CD4-positive, alpha-beta T cell treated with Interleukin-17A for 1 hour (primary cell): ENCODE results near the gene ZNF648.
A peak's percentile ranks its signal among the peaks of the same experiment; 100 is the strongest.
"Not testable (repeated sequence)": the region's sequence is repeated elsewhere in the genome, so short reads cannot be mapped to it uniquely, and the experiment has no call there.

Source experiments
- DNase-seq: peaks from one replicate; pipeline ENCODE4 v3.0.0-alpha.2; 2020

ZNF648 gene, protein sequence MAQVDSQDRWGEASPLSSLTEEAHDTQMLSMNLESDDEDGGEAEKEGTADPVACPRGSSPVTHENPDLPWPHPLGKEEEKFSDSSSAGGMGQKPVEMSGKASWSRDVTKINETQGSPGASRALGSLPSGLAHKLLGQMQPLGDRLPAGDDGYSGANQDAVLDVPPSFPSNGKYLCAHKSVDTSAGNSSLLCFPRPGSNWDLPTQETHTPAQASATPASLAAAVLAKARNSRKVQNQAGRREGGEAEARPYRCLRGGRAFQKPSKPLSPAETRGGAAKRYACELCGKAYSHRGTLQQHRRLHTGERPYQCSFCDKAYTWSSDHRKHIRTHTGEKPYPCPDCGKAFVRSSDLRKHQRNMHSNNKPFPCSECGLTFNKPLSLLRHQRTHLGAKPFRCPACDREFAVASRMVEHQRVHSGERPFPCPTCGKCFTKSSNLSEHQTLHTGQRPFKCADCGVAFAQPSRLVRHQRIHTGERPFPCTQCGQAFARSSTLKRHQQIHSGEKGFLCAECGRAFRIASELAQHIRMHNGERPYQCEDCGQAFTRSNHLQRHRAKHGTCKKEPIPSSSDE

DNA sequence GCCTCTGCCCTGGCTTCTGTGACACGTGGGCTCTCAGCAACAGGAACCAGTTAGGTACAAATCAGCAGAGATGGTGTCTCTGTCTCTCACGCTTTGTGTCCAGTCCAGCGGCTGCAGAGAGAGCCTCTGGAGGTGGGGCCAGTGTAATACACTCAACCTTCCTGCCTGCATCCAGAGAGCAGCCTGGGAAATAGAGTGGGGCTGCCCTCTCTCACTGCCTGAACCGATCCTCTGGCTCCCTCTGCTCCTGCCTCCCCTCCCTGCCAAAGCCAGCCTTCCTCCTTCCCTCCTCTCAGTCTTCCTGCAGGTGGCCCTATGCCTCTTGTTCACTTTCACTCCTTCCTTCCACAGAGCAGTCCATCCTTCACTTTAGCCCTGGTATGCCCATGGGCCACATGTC, at the start of gene ZNF648:
TSS of gene ZNF648 (minus strand) at position 119 of the 400 bp plus-strand sequence. CDS start 3,702 bp downstream, outside the sequence.
- DNase-seq: no peak

DNA sequence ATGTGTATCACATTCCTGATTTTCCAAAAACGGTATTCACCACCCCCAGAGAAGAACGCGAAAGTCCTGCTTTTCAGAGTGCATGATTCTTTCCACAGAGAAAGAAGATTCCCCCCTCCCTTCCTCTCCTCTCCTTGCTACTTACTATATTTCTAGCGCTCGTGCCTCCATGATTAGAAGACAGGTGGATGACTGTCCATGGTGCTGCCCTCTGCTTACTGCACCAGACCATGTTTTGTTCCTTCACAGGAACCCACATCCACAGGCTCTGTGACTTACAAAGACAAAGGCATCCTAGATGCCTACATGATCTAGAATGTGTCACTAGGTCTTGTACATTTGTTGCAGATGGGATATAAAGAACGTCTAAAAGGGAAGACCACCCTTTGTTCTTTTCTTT, 49.1 kb upstream of the ZNF648 start:
- peak; percentile 10 for DNase-seq

DNA sequence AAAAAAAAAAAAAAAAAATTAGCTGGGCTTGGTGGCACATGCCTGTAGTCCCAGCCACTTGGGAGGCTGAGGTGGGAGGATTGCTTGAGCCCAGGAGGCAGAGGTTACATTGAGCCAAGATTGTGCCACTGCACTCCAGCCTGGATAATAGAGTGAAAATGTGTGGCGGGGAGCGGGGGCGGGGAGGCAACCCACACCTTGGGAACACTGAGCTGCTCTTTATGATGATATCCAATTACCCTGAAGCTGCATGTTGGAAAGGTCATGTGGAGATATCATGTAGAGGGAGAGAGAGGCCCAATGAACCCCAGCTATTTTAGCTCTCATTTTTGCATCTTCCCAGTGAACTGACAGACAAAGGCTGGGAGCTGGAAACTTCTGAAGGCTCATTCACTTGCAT, 48.3 kb upstream of the ZNF648 start:
- DNase-seq: no peak

DNA sequence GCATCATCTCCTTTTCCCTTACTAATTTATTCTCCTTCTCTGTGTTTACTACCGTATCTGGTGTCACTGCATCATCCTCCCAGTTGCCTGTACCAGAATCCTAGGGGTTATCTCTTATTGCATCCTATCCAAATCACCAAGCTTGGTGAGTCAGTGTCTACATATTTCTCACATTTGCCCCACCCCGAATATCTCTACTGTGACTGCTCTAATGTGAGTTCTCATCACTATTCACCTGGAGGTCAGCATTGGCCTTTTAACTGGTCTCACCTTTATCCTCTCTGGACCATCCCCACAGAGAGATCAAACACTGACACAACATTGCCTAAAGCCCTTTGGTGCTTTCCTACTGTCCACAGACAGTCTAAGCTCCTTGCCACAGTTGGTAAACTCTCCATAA, 45.7 kb upstream of the ZNF648 start:
- DNase-seq: no peak

DNA sequence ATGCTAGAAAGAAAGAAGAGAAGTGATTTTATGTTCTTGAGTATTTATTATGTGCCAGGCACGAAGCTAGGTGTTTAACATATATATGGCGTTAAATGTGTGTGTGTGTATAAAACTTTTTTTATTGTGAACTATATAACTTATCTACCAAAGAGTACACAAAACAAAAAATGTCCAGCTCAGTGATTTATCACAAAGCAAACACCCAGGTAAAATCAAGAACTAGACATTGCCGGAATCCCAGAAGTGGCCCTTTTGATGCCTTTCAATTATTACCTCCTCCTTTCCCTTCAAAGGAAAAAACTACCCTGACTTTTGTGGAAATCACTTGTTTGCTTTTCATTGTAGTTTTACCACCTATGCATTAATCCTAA, 40.5 kb upstream of the ZNF648 start:
- DNase-seq: no peak

DNA sequence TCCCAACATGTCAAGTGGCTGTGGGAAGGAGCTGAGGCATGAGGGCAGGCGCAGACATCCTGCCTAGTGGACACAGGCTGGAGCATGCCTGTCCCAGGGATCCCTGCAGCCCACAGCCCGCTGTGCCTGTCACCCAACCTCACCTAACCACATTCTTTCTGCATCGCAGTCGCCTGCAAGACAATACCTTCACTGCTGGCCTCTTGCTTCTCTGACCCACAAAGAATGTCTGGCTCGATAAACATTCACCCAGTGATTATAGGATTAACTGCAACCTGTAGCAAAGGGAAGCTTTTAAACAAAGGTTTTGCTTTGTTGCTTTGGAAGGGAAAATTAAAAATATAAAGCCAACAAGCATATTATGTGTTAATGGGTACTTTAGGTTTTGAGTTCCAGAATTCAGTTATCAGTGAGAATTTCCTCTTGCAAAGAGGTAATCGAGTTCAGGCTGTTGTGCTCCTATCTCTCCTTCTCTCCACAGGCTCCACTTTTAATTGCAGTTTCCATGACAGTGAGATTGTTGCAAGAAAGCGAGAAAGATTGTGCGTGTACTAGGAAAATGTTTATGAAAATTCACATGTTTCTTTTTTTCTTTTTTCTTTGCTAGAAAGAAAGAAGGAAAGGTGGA, 40.0 kb upstream of the ZNF648 start:
- DNase-seq: no peak

DNA sequence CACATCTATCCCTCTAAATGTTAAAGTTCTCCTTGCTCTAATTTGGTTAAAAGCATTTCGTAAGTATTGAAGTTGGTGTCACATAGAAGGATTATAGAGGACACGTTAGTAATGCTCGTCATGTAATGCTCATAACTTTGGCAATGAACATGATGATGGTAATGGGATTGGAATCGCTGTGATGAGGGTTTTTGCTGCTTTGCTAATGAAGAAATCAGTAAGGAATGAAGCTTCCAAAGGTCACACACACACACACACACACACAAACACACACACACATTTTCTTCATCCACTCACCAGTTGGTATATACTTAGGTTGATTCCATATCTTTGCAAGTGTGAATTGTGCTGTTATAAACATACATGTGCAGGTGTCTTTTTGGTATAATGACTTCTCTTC, 36.8 kb upstream of the ZNF648 start:
- DNase-seq: no peak

DNA sequence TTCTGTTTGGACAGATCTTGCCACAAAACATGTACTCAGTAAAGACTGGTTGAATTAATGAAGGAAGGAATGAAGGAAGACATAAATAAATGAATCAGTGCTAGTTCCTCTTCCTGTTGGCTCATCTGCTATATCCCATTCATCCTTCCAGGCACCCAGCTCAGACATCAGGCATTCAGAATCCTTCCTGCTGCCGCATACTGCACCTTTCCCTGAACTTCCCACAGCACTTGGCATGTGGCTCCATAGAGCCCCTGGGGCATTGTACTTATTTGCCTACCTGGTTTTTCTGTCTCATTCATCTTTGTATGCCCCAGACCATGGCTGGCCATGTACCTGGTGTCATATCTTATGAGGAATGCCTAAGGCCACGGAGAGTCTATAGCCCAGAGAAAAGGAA, 34.4 kb upstream of the ZNF648 start:
- no peak for DNase-seq

DNA sequence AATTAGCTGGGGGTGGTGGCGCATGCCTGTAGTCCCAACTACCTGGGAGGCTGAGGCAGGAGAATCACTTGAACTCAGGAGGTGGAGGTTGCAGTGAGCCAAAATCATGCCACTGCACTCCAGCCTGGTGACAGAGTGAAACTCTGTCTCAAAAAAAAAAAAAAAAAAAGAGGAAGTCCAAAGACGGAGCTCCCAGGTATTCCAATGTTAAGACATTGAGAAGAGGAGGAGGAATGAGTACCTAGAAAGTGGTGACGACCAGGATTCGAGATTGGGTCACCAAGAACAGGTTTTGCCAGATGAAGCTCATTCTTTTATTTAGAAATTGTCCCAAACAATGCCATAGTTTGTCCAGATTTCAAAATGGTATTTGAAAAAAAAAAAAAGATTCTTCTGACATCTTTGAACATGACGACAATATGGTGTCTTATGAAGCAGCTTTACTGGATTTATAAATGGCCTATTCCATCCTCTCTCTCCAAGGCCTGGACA, 33.0 kb upstream of the ZNF648 start:
- not testable (repeated sequence) for DNase-seq

DNA sequence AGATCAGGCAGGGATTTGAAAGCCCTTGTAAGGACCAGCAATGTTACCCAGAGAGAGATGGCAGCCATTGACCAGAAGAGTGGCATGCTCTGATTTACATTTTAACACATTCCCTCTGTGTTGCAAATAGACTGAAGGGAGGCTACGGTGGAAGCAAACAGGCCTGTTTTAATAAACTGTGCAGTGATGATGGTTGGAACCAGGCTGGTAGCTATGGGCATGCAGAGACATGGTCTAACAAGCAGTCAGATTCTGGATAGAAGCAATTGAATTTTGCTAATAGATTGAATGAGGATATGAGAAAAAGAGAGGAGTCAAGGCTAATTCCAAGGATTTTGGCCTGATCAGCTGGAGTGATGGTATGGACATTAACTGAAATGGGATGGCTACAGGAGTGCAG, 32.3 kb upstream of the ZNF648 start:
- no peak for DNase-seq

DNA sequence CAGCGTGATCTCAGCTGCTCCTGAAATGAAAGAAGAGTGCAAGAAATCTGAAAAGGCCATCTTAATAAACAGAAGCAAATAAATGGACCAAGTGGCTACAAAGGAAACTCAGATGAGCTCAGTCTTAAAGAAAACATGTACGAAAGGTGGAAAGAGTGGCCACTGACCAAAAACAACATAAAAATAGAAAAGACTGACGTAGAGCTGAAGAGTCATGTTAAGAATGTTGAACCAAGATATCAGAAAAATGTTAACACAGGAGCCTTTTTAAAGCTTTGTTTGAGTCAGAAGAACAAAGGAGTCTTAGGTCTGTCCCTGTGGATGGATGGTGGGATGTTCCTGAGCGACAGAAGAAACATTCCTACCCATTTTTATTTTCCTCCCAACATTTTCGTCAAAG, 30.8 kb upstream of the ZNF648 start:
- no peak for DNase-seq

DNA sequence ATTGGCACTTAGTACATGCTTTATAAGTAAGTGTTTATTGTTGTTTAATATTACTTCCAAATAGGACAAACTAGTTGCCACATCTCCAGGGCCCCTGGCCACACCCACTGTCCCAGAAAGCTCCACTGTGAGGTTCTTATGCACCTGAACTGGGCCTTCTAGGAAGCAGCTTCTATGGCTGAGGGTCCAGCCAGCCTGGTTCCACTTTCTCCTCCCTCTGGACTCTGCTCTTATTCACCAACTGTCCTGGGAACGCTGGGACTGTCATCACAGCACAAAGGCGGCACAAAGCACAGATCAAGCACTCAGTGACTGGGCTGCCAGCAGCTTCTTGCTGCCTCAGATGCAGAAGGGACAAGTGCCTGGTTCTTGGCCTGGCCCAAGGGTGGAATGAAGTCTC, 29.6 kb upstream of the ZNF648 start:
- DNase-seq: no peak

DNA sequence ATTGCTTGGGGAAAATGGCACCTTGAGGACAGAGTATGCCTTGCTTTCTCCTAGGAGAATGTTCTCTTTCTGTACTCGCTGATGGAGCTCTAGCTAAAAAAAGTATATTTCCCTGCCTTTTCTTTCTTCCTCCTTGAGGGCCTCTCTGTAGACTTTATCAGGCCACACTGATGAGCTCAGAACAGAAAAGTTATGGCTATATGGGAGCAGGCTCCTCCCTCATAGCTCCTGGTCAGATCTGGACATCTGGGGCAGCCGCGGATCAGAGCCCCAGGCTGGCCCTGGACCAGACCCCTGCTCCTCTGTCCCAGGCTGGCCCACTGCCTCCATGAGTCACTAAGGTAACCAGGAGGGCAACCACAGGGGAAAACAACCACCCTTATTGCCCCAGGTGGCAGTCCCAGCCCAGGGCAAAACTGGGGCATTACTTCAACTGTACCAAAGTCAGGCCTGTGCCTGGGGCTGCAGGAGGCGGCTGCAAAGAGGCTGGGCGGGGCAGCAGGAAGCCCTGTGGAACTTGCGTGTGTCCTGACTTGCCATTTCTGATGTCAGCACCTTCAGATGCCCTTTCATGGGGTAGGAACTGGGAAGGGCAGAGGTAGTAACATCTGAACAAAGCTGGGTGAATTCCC, 26.3 kb upstream of the ZNF648 start:
- peak; percentile 46 for DNase-seq

DNA sequence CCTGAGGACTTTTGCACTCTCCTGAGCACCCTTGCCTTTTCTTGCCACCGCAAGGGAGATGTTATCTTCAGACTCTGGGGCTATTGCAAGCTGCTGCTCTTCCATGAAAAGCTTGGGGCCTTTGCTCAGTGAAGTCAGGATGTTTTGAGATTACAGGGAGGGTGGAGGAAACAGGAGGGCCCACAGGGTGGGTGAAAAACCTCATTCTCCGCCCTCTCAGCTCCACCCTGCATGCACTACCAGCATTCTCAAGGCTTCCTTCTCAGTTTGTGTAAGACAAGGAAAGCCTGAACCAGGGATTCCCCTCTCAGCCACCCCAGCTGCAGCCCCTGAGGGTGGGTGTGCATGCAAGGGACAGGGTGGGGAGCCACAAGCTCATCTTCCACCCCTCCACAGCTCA, 25.8 kb upstream of the ZNF648 start:
- DNase-seq: peak; percentile 28

DNA sequence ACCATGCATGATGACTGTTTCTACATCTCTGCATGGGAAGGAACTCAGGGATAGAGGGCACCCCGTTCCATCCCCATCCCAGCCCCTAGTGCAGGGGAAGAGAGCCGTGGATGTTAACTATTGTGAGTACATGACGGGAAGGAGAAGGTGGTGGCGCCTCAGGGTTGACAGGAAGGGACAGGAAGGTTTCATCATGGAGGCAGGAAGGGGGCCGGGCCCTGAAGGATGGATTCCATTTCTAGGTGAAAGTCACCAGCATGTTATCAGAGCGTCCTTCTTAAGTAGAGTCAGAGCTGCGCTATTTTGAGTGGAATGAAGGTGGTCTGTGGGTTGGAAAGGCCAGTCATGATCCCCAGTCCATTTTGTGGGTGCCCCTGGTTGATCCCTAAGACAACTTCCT, 25.1 kb upstream of the ZNF648 start:
- DNase-seq: no peak

DNA sequence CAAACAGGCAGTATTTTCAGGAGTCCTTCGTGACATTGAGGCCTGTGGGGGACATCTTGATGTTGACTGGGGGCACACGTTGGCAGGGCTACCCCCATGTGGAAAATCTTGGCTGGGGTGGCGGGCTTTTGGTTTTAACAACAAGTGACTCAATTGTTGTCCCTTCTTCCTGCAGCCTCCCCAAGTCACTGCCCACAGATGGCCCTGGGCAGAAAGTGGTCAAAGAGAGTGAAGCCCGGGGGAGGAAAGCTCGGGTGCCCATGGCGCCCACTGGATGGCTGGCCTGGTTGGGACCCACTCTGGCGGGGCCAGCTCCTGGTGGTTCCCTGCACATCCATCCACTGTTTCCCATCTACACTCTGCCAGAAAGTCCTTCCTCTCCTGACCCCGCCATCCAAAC, 24.6 kb upstream of the ZNF648 start:
- no peak for DNase-seq

DNA sequence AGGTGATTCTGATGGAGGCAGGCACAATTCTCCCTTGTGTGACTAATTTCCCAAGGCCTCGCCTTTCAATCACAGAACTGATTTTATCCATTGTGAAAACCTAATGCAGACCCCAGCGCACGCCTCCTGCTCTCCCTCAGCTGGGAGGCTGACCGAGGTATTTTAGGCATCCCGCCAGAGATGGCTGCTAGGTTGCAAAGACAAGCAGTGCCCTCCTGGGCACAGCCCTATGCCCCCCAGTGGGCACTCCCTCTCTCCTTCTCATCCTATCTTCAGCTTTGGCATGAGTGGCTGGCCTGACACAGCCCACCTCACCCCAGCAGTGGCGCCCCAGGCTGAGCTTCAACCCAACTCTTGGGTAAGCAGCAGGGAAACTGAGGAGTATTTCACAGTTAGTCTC, 24.2 kb upstream of the ZNF648 start:
- no peak for DNase-seq

DNA sequence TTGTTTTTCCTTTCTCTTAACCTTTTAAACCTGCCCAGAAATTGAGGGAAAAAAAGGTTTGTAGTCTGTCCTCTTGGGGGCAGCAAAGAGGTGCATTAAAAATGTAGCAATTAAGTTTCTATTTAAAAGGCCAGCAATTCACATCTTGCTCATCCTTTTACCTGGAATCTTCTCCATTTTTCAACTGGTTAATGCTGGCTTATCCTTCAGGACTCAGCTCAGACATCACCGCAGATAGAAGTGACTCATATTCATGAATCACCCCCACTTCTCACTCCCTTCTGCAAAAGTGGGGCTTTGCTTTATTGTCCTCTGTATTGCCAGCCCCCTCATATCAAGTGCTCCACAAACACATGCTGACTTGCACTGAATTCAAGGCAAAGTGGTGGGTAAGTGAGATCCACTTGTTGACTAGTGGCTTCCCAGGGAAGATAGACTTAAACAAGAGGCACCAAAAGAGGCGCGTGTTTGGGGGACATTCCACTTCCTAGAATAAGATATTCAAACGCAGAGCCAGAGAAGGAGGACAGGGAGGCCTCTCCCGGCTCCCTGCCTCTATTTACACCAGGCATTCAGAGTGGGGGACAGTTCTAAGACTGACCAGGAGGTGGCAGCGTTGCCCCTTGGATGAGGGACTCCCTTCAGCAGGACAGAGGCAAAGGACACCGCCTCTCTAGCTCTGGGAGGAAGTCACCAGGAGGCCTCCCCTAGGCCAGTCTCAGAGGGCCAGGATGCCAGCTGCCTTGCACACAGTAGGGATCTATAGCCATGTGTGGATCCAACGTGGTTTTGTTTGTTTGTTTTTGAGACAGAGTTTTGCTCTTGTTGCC, 23.2 kb upstream of the ZNF648 start:
- peak; percentile 80 for DNase-seq

DNA sequence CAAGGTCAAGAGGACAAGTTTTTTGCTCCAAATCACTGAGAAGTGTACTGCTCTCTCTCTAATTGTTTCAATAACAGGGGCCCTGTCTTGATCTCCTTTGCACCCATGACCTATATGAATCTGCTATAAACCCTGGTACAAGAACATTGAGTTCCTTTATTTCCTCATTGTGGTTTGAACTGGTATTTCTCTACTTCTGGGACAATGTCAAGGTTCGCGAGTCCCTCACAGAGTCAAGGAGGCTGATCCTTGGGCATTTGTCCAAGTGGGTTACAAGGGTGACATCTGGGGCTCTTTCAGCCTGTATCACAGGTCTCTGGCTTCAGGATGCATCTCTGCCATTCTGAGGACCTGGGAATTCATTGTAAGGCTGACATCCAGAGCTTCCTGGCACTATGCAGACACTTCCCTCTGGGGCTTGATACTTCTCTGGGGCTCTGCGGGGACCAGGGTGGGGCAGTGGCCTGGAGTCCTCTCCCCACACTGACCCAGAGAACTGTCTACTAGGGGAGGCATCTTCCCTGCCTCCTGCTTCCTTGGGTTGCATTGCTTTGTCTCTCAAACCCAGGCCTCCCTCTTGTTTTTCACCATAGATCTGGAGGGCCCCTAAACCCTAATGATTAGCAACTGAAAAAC, 22.5 kb upstream of the ZNF648 start:
- DNase-seq: no peak

DNA sequence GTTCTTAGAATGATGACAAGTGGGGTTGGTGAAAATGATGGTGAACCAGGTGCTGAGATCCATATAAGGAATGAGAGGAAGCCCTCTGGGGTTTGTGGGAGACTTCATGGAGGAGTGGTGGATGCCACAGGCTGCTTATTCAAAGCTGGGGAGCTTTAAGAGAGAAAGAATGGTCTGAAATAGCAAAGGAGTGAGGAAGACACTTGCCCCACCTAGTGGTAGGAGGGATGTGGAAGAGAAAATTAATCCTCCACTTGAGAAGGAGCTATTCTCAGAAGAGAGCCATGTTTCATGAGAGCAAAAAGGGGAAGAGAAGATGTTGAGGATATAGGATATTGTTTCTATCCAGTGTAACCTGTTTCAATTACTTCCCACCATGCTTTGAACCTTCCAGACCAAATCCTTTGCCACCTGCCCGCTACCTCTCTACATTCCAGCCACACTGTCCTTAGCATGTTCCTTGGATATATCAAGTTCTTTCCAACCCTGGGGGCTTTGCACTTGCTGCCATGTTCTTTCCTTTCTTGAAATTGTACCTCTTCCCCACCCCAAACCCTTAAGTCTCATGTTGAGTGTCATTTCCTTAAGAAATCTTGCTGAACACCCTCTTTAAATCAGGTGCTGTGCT, 19.6 kb upstream of the ZNF648 start:
- DNase-seq: peak; percentile 42

DNA sequence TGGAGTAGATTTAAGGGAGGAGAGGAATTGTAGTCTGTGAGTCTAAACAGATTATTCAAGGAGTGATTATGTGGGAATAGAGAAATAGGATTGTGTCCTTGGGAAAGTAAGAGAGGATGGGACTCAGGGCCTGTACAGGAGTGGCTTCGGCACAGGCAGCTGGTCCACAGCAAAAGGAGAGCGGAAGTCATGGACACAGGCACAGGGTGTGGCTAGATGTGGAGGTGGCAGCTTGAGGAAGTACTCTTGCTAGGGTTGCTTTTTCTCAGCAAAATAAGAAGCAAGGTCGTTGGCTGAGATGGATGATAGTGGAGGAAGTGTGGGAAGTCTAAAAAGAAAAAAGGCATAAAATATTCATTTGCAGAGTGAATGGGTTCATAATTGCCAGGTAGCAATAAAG, 18.5 kb upstream of the ZNF648 start:
- no peak for DNase-seq

DNA sequence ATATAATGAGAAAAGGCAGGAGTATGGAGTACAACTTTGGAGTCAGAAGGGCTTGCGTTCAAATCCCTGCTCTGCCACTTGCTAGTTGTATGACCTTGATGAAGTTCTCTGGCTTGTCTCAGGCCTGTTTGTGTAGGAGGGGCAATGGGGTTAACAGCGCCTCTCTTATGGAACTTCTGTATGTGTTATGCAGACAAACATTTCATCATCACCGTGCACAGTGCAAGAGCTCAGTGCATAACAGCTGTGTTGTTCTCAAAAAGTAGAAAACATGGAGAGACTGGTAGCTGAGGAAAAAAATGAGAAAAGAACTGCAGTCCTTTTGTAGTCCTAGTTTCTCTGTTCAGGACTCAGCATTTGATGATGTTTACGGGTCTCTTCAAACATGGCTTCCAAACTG, 10.4 kb upstream of the ZNF648 start:
- no peak for DNase-seq
